Loucy (cell line): Measurements from ENCODE around the gene DSCAM.

Experiments used
- H2AFZ ChIP-seq: fragments of 200-600 bp; sonication (generic); 2 replicates; pipeline ENCODE4 v1.6.0; 2016; ENCODE audit warnings: antibody characterized with exemption, mild to moderate bottlenecking, low read length, moderate library complexity
- H3F3A ChIP-seq: fragments of 200-600 bp; 2 replicates; pipeline ENCODE4 v1.6.0; 2016; ENCODE audit warnings: antibody characterized with exemption, low read depth, mild to moderate bottlenecking
- H3K27me3 ChIP-seq: fragments of 200-600 bp; sonication (generic); 2 replicates; pipeline ENCODE4 v1.6.1; 2014; ENCODE audit warnings: low read length, mild to moderate bottlenecking; ENCODE audit not compliant: insufficient read depth, poor library complexity, severe bottlenecking
- H3K36me3 ChIP-seq: fragments of 200-600 bp; sonication (generic); 2 replicates; pipeline ENCODE4 v1.6.1; 2016; ENCODE audit warnings: low read length; ENCODE audit not compliant: insufficient read depth
- H3K4me1 ChIP-seq: fragments of 200-600 bp; sonication (generic); 2 replicates; pipeline ENCODE4 v1.5.1; 2014; ENCODE audit warnings: low read length, mild to moderate bottlenecking; ENCODE audit not compliant: insufficient read depth, poor library complexity, severe bottlenecking
- H3K4me2 ChIP-seq: fragments of 200-600 bp; sonication (generic); 2 replicates; pipeline ENCODE4 v1.6.0; 2014; ENCODE audit warnings: antibody characterized with exemption, low read length, low read depth, mild to moderate bottlenecking; ENCODE audit not compliant: poor library complexity, severe bottlenecking
- H3K4me3 ChIP-seq: fragments of 200-600 bp; sonication (generic); 2 replicates; pipeline ENCODE4 v1.5.1; 2014; ENCODE audit warnings: low read length, mild to moderate bottlenecking, mixed read lengths; ENCODE audit not compliant: poor library complexity, severe bottlenecking
- H3K79me2 ChIP-seq: fragments of 200-600 bp; sonication (generic); 2 replicates; pipeline ENCODE4 v1.6.1; 2014; ENCODE audit warnings: low read length; ENCODE audit not compliant: insufficient read depth
- H3K9ac ChIP-seq: fragments of 200-600 bp; sonication (generic); 2 replicates; pipeline ENCODE4 v1.6.0; 2014; ENCODE audit warnings: mild to moderate bottlenecking, low read depth, low read length, moderate library complexity; ENCODE audit not compliant: poor library complexity, severe bottlenecking
- H3K9me2 ChIP-seq: fragments of 200-600 bp; sonication (generic); replicated peaks from 2 replicates; pipeline ENCODE4 v1.6.1; 2016; ENCODE audit warnings: low read depth, low read length, mixed read lengths
- H3K9me3 ChIP-seq: fragments of 200-600 bp; sonication (generic); 2 replicates; pipeline ENCODE4 v1.6.1; 2014; ENCODE audit warnings: mild to moderate bottlenecking, antibody characterized with exemption, low read length, low read depth; ENCODE audit not compliant: insufficient read depth
- H4K20me1 ChIP-seq: fragments of 200-600 bp; sonication (generic); 2 replicates; pipeline ENCODE4 v1.6.0; 2014; ENCODE audit warnings: antibody characterized with exemption, low read length, mild to moderate bottlenecking; ENCODE audit not compliant: insufficient read depth, poor library complexity, severe bottlenecking
- CTCF ChIP-seq: fragments of 200-600 bp; sonication (generic); conservative IDR thresholded peaks from 2 replicates; pipeline ENCODE4 v1.5.1; 2014; ENCODE audit warnings: mild to moderate bottlenecking, antibody characterized with exemption, low read length
- EZH2phosphoT487 ChIP-seq: fragments of 200-600 bp; IDR thresholded peaks from 2 replicates; pipeline ENCODE4 v1.6.1; 2018; ENCODE audit warnings: antibody characterized with exemption, mild to moderate bottlenecking, moderate library complexity, borderline replicate concordance

The DSCAM gene

GRCh38 chr21:40351006-40351405 is 496.0 kb downstream of the DSCAM start:
- no peak overlapping the region for H3K4me3 ChIP-seq
- 0 out of 2 replicates have a peak, but pooled peaks cover 2% of the 10 kb centered on the region for H3K9me3 ChIP-seq
- no peaks in the 10 kb centered on the region for H3F3A ChIP-seq
- no peaks in the 10 kb centered on the region for H3K9me2 ChIP-seq
- no peak overlapping the region for H3K9ac ChIP-seq
- H4K20me1 ChIP-seq, result no peaks in the 10 kb centered on the region
- no peaks in the 10 kb centered on the region for H3K79me2 ChIP-seq
- no peaks in the 10 kb centered on the region for H3K27me3 ChIP-seq
- H3K4me2 ChIP-seq, result no peak overlapping the region
- no peak for TF ChIP-seq EZH2phosphoT487
- TF ChIP-seq CTCF, result no peak
- H3K36me3 ChIP-seq, result no peaks in the 10 kb centered on the region
- H2AFZ ChIP-seq, result no peak overlapping the region
- H3K4me1 ChIP-seq, result no peaks in the 10 kb centered on the region

- no peaks in the 10 kb centered on the region for H3F3A ChIP-seq
- H3K36me3 ChIP-seq, result no peaks in the 10 kb centered on the region
- H3K9ac ChIP-seq, result no peak overlapping the region
- H3K4me3 ChIP-seq, result no peak overlapping the region
- no peaks in the 10 kb centered on the region for H3K4me1 ChIP-seq
- no peaks in the 10 kb centered on the region for H3K79me2 ChIP-seq
- H3K9me2 ChIP-seq, result no peaks in the 10 kb centered on the region
- no peak overlapping the region for H2AFZ ChIP-seq
- no peaks in the 10 kb centered on the region for H3K27me3 ChIP-seq
- H4K20me1 ChIP-seq, result no peaks in the 10 kb centered on the region
- no peak overlapping the region for H3K4me2 ChIP-seq
- TF ChIP-seq CTCF (no peak), EZH2phosphoT487 (no peak)
- 0 out of 2 replicates have a peak, but pooled peaks cover 2% of the 10 kb centered on the region for H3K9me3 ChIP-seq
Measured at GRCh38 chr21:40349591-40349990, 497.4 kb downstream of the DSCAM start.

GRCh38 chr21:40345711-40346321 is 501.1 kb downstream of the DSCAM start:
- H3K9ac ChIP-seq, result no peak overlapping the region
- H3K4me1 ChIP-seq, result no peaks in the 10 kb centered on the region
- H3K4me3 ChIP-seq, result no peak overlapping the region
- no peak overlapping the region for H2AFZ ChIP-seq
- H3K9me3 ChIP-seq, result 0 out of 2 replicates have a peak, but pooled peaks cover 2% of the 10 kb centered on the region
- no peaks in the 10 kb centered on the region for H3K9me2 ChIP-seq
- H3K4me2 ChIP-seq, result no peak overlapping the region
- no peaks in the 10 kb centered on the region for H3F3A ChIP-seq
- no peaks in the 10 kb centered on the region for H4K20me1 ChIP-seq
- no peaks in the 10 kb centered on the region for H3K27me3 ChIP-seq
- no peak for TF ChIP-seq EZH2phosphoT487
- no peaks in the 10 kb centered on the region for H3K79me2 ChIP-seq
- H3K36me3 ChIP-seq, result no peaks in the 10 kb centered on the region

- Histone ChIP-seq H3K4me1 (no peaks in the 10 kb centered on the region), H3K4me3 (no peak overlapping the region), H3F3A (no peaks in the 10 kb centered on the region), H2AFZ (no peak overlapping the region), H3K36me3 (no peaks in the 10 kb centered on the region), H3K4me2 (no peak overlapping the region), H3K9ac (no peak overlapping the region), H3K27me3 (no peaks in the 10 kb centered on the region), H3K79me2 (no peaks in the 10 kb centered on the region), H4K20me1 (no peaks in the 10 kb centered on the region), H3K9me3 (no peaks in the 10 kb centered on the region), H3K9me2 (no peaks in the 10 kb centered on the region)
- no peak for TF ChIP-seq EZH2phosphoT487
- TF ChIP-seq CTCF, result no peak
Measured at GRCh38 chr21:40340357-40340756, 506.6 kb downstream of the DSCAM start.
